ENCODE measurements around the gene TAF3.

TAF3 gene

GRCh38 chr10:8032558-8032957, 214.3 kb downstream of the TAF3 start:
- DNase-seq (ENCODE audit: low read depth in 2 of 3, low spot score in 2 of 3): no peak

GRCh38 chr10:8033812-8034465, 215.6 kb downstream of the TAF3 start:
- no peak for DNase-seq (ENCODE audit: low read depth in 2 of 3, low spot score in 2 of 3)

- DNase-seq (ENCODE audit: low read depth in 2 of 3, low spot score in 2 of 3): no peak
Measured at GRCh38 chr10:8034466-8035005, 216.2 kb downstream of the TAF3 start.

GRCh38 chr10:8035006-8035640, 216.8 kb downstream of the TAF3 start:
- DNase-seq (ENCODE audit: low read depth in 2 of 3, low spot score in 2 of 3): no peak

- DNase-seq (ENCODE audit: low read depth in 2 of 3, low spot score in 2 of 3): no peak
Measured at GRCh38 chr10:8035641-8036470, 217.6 kb downstream of the TAF3 start.

GRCh38 chr10:8036506-8037198, 218.3 kb downstream of the TAF3 start:
- DNase-seq (ENCODE audit: low read depth in 2 of 3, low spot score in 2 of 3): no peak

- DNase-seq (ENCODE audit: low read depth in 2 of 3, low spot score in 2 of 3): no peak
Measured at GRCh38 chr10:8037199-8037801, 219.0 kb downstream of the TAF3 start.

GRCh38 chr10:8037941-8038894, 219.9 kb downstream of the TAF3 start:
- DNase-seq (ENCODE audit: low read depth in 2 of 3, low spot score in 2 of 3): no peak

- DNase-seq (ENCODE audit: low read depth in 2 of 3, low spot score in 2 of 3): no peak
Measured at GRCh38 chr10:8039321-8039881, 221.1 kb downstream of the TAF3 start.

GRCh38 chr10:8040651-8041050, 222.3 kb downstream of the TAF3 start:
- DNase-seq (ENCODE audit: low read depth in 2 of 3, low spot score in 2 of 3): no peak

- DNase-seq (ENCODE audit: low read depth in 2 of 3, low spot score in 2 of 3): no peak
Measured at GRCh38 chr10:8041284-8041991, 223.1 kb downstream of the TAF3 start.

- no peak for DNase-seq (ENCODE audit: low read depth in 2 of 3, low spot score in 2 of 3)
Measured at GRCh38 chr10:8041992-8042720, 223.9 kb downstream of the TAF3 start.

GRCh38 chr10:8042721-8043568, 224.6 kb downstream of the TAF3 start:
- no peak for DNase-seq (ENCODE audit: low read depth in 2 of 3, low spot score in 2 of 3)

GRCh38 chr10:8043569-8044306, 225.4 kb downstream of the TAF3 start:
- DNase-seq (ENCODE audit: low read depth in 2 of 3, low spot score in 2 of 3): no peak

GRCh38 chr10:8044331-8044907, 226.1 kb downstream of the TAF3 start:
- DNase-seq (ENCODE audit: low read depth in 2 of 3, low spot score in 2 of 3): no peak

Data from activated CD8-positive, alpha-beta memory T cell treated with anti-CD3 and anti-CD28 coated beads for 48 hours (primary cell).